GM18868 (cell line): ENCODE data around the gene TFR2.
"Not testable (repeated sequence)": the region's sequence is repeated elsewhere in the genome, so short reads cannot be mapped to it uniquely, and the experiment has no call there.

Source experiments
- ATAC-seq: cut with Tn5 transposase; IDR thresholded peaks from one replicate; pipeline ENCODE4 v1.9.1; 2021; ENCODE audit warnings: mild to moderate bottlenecking, moderate library complexity; ENCODE audit not compliant: unreplicated experiment

TFR2 gene

GRCh38 chr7:100678291-100678984 is 37.1 kb upstream of the TFR2 start:
- no peak for ATAC-seq

- no peak for ATAC-seq
Observed at GRCh38 chr7:100677308-100678267, 36.2 kb upstream of the TFR2 start.

- ATAC-seq: no peak
Observed at GRCh38 chr7:100676501-100677306, 35.4 kb upstream of the TFR2 start.

DNA sequence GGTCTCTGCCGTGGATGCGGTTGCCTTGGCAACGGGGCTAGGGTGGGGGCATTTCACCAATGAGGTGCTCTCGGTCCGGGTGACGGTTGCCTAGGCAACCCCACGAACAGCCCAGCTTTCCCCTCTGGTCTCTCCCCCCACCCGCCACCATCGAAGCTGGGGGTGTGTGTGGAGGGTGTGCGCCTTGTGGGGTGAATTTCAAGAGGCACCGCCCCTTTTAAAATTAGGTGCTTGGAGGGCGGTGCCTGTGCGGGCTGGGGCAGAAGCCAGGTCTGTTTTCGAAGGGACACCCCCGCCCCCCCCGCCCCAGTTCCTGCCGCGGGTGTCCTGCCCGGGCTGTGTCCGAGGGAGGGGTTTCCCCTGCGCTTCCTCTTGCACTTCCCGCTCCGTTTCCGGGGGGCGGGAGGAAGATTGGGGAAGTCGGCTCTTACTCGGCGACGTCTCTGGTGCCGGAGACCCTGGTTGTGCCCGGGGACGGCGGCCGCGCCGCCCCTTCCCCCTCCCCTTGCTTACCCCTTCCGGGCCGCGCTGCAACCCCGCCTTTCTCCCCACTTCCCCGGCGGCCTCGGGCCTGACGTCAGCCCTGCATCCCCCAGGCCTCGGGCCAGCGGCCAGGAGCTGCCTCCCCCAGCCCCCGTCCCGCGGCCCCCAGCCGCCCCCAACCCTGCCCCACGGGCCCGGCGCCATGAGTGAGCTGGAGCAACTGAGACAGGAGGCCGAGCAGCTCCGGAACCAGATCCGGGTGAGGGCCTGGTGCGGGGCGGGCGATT is 34.4 kb upstream of the TFR2 start:
- peak; percentile 28 for ATAC-seq

DNA sequence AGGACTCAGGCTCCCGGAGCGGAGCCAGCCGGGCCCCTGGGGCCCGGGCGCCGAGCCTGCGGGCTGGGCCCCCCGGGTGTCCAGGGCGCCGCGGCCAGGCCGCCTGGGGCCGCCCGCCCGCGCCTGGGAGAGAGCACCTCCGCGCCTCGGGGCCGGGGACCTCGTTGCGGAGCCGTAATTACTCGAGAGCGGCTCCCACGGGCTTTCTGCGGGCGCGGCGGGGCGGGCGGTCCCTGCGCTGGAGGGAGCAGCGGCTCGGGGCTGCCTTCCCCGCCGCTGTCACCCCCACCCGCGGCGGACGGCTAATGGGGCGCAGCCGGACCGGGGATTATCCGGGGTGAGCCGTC is 33.7 kb upstream of the TFR2 start:
- ATAC-seq: no peak

DNA sequence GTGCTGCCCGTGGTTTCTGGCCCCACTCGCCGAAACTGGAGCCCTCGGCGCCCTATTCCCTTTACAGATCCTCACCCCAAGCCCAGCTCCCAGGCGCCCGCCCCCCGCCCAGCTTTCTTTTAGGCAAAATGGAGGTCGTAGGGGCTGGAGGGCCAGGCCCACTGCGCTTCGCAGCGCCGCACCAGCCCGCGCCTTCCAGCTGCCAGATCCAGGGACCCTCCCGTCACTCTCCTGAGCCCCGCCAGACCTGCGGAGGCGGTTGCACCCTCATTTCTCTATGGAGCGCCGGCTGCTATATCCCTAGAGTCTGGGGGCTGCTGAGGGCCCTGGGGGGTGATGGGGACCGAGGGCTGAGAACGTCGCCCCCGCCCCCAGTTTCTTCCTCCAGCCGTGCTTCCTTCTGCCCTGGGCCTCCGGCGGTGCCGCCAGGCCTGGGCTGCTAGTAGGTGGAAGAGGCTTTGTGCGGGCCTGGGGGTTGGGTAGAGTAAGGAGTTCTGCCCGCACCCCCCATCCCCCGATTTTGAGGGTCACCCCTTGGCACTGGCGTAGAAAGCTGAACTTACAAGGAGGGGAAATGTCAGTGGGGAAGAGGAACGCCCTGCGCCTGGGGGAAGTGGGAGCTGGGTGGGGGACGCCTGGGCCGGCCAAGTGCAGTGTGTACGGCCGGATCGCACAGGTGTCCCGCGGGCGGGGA is 33.2 kb upstream of the TFR2 start:
- ATAC-seq: no peak

- no peak for ATAC-seq
Observed at GRCh38 chr7:100673942-100674410, 32.6 kb upstream of the TFR2 start.

DNA sequence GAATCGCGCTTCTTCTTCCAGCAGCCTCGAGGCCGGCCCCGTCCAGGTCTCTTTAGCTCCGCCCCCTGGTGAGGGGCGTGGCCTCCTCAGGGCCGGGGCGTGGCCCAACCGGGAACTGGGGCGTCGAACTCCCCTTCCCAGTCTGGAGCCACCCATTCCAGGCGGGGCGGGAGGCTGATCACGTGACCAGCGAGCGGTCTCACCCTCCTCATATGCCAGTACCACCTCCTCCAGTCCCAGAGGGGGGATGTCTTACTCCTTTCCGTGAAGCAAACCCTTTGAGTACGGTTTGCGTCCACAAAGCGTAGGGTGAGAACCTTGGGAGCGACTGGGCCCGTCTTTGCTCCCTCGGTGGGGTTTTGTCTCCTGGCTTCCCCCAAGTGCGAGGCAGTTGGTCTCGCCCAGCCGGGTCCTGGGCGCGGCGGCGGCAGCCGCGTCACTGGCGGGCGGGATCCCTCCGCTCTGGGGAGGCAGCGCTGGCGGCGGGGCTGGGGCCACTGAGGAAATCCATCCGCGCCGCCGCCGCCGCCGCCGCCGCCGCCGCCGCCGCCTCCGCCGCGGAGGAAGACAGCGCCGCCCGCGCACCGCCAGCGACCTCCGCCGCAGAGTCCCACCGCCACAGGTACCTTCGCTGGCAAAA is 32.1 kb upstream of the TFR2 start, which contains the start of gene GNB2:
Gene GNB2, plus strand, starts transcription at position 439 of the 640 bp plus-strand sequence. CDS start 2,526 bp downstream, outside the sequence.
- ATAC-seq: peak; percentile 58

DNA sequence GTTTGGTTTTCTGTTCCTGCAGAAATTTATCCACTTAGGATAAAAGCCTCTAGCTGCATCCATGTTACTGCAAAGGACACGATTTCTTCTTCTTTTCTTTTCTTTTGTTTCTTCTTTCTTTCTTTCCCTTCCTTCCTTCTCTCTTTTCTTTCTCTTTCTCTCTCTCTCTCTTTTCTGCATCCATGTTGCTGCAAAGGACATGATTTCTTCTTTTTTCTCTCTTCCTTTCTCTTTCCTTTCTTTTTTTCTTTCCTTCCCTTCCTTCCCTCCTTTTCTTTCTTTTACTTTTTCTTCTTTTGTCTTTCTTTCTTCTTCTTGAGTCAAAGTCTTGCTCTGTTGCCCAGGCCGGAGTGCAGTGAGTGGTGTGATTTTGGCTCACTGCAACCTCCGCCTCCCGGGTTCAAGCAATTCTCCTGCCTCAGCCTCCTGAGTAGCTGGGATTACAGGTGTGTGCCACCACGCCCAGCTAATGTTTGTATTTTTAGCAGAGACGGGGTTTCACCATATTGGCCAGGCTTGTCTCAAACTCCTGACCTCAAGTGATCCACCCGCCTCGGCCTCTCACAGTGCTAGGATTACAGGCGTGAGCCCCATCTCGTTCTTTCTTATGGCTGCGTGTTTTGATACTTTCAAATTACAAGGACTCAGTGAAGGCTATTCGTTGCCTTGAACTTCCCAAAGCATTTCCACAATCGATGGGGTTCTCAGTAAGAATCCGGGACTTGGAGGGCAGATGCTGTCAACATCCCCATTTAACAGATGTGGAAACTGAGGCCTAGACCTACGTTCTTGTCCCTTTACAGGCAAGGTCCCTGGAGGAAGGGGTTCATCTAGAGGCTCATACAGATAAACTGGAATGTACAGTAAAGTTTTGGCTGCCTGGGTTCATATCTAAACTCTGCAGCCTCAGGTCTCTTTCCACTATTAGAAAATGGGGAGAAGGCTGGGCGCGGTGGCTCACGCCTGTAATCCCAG is 30.3 kb upstream of the TFR2 start:
- ATAC-seq: no peak

DNA sequence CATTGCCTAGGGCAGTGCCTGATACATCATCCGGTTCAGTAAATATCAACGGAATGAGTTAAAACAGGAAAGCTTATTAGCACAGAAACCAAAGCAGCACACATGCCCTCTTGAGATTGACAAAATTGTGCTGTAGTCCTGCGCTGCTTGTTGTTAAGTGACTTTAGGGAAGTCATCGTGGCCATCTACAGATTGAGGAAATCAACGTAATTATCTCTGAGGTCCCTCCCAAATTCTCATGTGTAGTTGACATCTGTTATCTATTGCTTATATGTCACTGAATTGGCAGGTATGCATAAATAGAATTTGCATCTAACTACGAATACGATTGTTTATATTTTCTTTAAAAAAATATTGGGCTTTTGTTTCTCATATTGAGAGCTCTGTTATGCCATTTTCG is 28.7 kb upstream of the TFR2 start:
- no peak for ATAC-seq

- not testable (repeated sequence) for ATAC-seq
Observed at GRCh38 chr7:100669106-100669505, 27.8 kb upstream of the TFR2 start.

GRCh38 chr7:100668069-100668449 is 26.7 kb upstream of the TFR2 start:
- no peak for ATAC-seq

DNA sequence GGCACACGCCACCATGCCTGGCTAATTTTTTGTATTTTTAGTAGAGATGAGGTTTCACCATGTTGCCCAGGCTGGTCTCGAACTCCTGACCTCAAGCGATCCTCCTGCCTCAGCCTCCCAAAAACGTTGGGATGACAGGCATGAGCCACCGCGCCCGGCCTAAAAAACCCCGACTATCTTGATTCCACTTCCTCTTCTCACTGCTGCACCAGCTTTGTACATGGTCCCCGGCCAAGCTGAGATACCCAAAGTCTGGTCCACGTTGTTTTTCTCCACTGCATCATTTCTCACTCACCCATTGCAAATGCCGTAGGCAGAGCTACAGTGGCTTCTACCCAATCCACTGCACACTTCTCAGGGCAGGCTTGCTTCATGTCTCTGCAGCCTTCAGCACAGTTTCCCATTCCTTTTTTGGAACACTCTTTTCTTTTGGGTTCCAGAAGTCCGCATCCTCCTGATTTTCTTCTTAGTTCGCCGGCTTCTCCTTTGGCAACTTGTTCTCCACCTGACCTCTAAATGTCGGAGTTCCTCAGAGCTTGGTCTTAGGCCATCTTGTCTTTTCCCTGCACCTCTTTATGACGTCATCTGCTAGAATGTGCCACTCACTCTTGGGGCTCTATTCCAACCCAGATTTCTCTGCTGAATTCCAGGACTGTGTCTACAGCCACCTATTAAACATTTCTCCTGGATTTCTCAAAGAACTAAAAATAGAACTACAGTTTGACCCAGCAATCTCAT is 26.1 kb upstream of the TFR2 start:
- ATAC-seq: no peak

- no peak for ATAC-seq
Observed at GRCh38 chr7:100665168-100665726, 23.9 kb upstream of the TFR2 start.

GRCh38 chr7:100662194-100662776 is 20.9 kb upstream of the TFR2 start:
- ATAC-seq: not testable (repeated sequence)

- no peak for ATAC-seq
Observed at GRCh38 chr7:100655908-100656674, 14.7 kb upstream of the TFR2 start, which contains the start of gene ACTL6B. Gene ACTL6B, minus strand, starts transcription at chr7:100656448. Its CDS starts 94 bp downstream, at chr7:100656354.
